Cardiac fibroblast (primary cell): ENCODE data around the gene CPEB2.

ENCODE experiments used
- DNase-seq, 2 donors: peaks; one replicate each; pipeline versions ENCODE4 v3.0.0 to v3.0.0-alpha.2; 2010; ENCODE audit warnings: low read depth in 2 of 2
- H3K4me3 ChIP-seq, 2 donors: replicated peaks in 1 of 2; 1 replicate in 1 of 2; 2 replicates in 1 of 2; pipeline ENCODE4 v1.5.1; 2011; ENCODE audit warnings: low read depth in 2 of 2, low read length in 2 of 2, mild to moderate bottlenecking in 2 of 2, moderate library complexity in 1 of 2
- TF ChIP-seq, protein P1 (sequence below): IDR thresholded peaks from one replicate; pipeline ENCODE4 v1.5.1; 2011; ENCODE audit warnings: low read depth, mild to moderate bottlenecking, low read length, inconsistent platforms

CPEB2 gene

DNA sequence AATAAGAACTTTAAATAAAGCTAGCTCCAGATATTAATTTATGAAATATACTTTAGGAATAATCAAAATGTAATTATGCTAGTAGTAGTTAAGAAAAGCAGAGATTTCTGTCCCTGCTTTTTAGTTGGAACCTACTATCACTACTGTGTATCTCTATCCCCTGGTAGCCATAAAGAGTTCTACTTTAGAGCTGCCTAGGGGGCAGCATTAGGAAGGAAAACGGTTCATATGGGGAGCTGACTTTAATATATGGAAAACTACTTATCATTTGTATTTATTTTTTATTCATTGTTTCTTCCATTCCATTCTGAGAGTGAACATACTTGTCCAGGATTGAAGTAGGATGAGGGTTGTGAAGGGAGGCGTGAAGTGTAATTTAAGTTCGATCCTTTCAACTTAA is 40.9 kb downstream of the CPEB2 start:
- TF ChIP-seq, protein P1, sequence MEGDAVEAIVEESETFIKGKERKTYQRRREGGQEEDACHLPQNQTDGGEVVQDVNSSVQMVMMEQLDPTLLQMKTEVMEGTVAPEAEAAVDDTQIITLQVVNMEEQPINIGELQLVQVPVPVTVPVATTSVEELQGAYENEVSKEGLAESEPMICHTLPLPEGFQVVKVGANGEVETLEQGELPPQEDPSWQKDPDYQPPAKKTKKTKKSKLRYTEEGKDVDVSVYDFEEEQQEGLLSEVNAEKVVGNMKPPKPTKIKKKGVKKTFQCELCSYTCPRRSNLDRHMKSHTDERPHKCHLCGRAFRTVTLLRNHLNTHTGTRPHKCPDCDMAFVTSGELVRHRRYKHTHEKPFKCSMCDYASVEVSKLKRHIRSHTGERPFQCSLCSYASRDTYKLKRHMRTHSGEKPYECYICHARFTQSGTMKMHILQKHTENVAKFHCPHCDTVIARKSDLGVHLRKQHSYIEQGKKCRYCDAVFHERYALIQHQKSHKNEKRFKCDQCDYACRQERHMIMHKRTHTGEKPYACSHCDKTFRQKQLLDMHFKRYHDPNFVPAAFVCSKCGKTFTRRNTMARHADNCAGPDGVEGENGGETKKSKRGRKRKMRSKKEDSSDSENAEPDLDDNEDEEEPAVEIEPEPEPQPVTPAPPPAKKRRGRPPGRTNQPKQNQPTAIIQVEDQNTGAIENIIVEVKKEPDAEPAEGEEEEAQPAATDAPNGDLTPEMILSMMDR: peak; percentile 33
- peak in 1 of 2 donors; percentile 30 for DNase-seq
- no peak overlapping the region for H3K4me3 ChIP-seq

DNA sequence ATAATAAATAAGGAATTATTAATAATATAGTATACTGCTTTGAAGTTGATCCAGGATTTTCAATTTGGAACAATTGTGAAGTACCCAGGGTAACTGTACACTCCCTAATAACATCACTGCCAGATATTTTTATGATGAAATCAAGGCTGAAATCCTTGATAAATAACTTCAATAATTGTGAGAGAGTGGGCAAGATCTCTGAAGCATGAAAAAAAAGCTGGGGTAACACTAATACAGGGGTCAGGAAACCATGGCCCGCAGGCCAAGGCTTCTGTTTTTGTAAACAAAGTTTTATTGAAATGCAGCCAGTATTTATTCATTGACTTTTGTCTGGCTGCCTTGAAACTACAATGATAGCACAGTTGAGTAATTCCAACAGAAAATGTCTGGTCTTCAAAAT is 41.6 kb downstream of the CPEB2 start:
- no peak for DNase-seq
- TF ChIP-seq, protein P1: no peak
- no peak overlapping the region for H3K4me3 ChIP-seq

DNA sequence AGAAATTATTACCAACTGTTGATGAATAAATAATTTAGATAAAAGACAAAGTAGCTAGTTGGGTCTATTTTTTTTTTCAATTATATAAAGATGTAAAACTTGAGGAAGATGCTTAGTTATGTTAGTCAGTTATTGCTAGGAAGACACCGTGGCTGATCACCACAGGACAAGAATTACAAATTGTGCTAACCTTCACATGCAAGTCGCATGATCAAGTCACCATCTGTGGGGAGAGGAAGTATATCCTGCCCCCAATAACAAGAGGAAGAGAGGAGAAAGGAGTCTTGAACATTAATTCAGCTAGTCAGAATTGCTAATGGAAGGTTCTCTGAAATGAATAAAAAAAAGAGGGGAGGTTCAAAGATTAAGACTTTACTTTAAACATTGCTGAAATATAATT is 52.3 kb downstream of the CPEB2 start:
- H3K4me3 ChIP-seq: no peak overlapping the region
- no peak for DNase-seq
- TF ChIP-seq, protein P1: no peak

DNA sequence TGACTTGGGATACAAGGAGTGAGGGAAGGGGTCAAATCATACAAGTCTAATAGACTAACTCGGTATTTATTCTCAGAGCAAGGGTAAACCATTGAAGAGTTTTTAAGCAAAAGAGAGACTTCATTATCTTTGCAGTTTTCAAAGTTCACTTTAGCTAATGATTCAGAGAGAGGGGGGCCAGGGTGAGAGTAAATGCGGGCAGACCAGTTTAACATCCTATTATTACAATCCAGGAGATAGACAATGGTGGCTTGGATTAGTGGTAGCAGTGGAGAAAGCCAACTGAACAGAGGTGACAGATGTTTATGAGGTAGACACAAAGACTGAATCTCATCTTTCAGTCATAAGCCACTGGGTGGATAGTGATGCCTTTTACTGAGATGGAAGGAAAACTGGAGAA is 57.9 kb downstream of the CPEB2 start:
- DNase-seq: no peak
- no peak overlapping the region for H3K4me3 ChIP-seq
- TF ChIP-seq, protein P1: no peak

DNA sequence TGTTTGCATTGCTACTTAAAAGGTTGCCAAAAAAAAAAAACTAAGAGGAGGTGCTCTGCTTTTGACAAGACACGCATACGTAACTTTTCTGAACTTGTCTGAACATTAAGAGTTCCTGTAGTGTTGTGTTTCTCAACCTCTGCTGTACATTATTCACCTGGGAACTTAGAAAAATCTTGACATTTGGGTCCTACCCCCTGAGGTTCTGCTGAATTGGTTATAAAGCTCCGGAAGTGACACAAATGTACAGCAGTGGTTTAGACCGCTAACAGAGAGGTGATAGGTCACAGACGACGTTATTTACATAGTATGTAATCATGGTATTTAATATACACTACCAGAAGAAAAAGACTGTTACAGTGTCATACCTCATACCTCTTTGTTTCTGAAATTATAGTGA is 61.1 kb downstream of the CPEB2 start:
- no peak for DNase-seq
- no peak overlapping the region for H3K4me3 ChIP-seq
- TF ChIP-seq, protein P1: no peak

DNA sequence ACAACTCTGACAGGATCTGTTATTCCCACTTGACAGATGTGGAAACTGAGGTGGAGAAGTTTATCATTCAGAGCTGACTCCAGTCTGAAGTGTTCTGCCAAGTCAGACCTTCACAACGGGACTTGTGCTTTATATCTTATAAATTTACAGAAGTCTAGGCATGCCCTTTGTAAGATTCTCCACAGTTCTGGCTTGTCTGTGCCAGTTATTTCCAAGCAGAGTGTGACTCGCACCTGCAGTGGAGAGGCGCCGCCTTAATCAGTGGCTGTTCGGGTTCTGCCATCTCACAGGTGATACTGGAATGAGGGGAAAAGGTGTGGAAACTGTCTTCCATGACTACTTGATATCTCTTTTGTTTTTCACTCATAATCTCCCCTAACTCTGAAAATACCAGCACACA is 63.2 kb downstream of the CPEB2 start:
- TF ChIP-seq, protein P1: no peak
- no peak for DNase-seq
- no peak overlapping the region for H3K4me3 ChIP-seq

DNA sequence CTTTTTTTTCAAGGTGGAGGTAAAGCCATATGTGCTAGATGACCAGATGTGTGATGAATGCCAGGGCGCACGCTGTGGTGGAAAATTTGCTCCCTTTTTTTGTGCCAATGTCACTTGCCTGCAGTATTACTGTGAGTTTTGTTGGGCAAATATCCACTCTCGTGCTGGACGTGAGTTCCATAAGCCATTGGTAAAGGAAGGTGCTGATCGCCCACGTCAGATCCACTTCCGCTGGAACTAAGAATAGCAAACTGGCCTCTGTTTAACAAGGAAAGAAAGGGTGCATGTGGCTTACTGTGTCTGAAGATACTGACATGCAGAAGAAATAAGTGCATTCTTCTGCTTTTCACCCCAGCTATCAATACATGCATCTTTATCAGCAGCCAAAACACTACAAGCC is 63.9 kb downstream of the CPEB2 start:
- TF ChIP-seq, protein P1: no peak
- DNase-seq: no peak
- H3K4me3 ChIP-seq: no peak overlapping the region
